BE2C (cell line): ENCODE measurements around the gene PATJ.
"Not testable (repeated sequence)": the region's sequence is repeated elsewhere in the genome, so short reads cannot be mapped to it uniquely, and the experiment has no call there.

Experiments
- DNase-seq: peaks from one replicate; pipeline ENCODE4 v3.0.0-alpha.2; 2020
- H3K27me3 ChIP-seq: fragments of 250-450 bp; sonication (Bioruptor Pico); 2 replicates; pipeline ENCODE4 v1.5.1; 2020; ENCODE audit warnings: mild to moderate bottlenecking
- H3K36me3 ChIP-seq: fragments of 250-450 bp; sonication (Bioruptor Pico); 2 replicates; pipeline ENCODE4 v1.5.1; 2020; ENCODE audit warnings: mild to moderate bottlenecking
- H3K4me1 ChIP-seq: fragments of 250-450 bp; sonication (Bioruptor Pico); 2 replicates; pipeline ENCODE4 v1.5.1; 2020
- H3K4me3 ChIP-seq: 2 replicates; pipeline ENCODE4 v1.5.1; 2011; ENCODE audit warnings: low read depth, low read length
- H3K9me3 ChIP-seq: fragments of 250-450 bp; sonication (Bioruptor Pico); 2 replicates; pipeline ENCODE4 v1.5.1; 2020
- TF ChIP-seq, protein P1 (sequence below): IDR thresholded peaks from 2 replicates; pipeline ENCODE4 v1.5.1; 2012; ENCODE audit warnings: mild to moderate bottlenecking, low read depth, low read length

The PATJ gene

DNA sequence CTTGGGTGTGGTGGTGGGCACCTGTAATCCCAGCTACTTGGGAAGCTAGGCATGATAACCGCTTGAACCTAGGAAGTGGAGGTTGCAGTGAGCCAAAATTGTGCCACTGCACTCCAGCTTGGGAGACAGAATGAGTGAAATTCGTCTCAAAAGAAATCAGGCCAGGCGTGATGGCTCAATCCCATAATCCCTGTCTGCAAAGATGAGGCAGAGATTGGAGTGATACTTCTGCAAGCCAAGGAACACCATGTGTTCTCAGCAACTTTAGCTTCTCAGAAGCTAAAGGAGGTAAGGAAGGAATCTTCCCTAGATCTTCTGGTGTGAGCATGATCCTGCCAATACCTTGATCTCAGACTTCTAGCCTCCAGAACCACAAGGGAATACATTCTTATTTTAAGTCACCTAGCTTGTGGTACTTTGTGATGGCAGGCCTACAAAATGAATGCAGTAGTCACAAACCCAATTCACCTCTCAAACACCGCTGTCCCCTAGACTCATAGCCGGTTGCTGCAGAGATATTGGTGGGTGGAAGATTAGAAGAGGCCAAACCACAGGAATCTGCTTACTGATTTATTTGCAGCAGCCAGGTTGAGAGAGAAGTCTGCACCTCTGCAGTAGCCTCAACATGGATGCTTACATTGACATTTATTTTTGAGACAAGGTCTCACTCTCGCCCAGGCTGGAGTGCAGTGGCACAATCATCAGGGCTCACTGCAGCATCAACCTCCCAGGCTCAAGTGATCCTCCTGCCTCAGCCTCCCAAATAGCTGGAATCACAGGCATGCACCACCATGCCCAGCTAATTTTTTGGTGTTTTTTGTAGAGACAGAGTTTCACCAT is 471.0 kb downstream of the PATJ start:
- Histone ChIP-seq H3K36me3 (no peaks in the 10 kb centered on the region), H3K27me3 (no peaks in the 10 kb centered on the region), H3K9me3 (no peaks in the 10 kb centered on the region), H3K4me1 (no peaks in the 10 kb centered on the region), H3K4me3 (no peak overlapping the region)
- TF ChIP-seq, protein P1, sequence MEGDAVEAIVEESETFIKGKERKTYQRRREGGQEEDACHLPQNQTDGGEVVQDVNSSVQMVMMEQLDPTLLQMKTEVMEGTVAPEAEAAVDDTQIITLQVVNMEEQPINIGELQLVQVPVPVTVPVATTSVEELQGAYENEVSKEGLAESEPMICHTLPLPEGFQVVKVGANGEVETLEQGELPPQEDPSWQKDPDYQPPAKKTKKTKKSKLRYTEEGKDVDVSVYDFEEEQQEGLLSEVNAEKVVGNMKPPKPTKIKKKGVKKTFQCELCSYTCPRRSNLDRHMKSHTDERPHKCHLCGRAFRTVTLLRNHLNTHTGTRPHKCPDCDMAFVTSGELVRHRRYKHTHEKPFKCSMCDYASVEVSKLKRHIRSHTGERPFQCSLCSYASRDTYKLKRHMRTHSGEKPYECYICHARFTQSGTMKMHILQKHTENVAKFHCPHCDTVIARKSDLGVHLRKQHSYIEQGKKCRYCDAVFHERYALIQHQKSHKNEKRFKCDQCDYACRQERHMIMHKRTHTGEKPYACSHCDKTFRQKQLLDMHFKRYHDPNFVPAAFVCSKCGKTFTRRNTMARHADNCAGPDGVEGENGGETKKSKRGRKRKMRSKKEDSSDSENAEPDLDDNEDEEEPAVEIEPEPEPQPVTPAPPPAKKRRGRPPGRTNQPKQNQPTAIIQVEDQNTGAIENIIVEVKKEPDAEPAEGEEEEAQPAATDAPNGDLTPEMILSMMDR = no peak
- DNase-seq = no peak

DNA sequence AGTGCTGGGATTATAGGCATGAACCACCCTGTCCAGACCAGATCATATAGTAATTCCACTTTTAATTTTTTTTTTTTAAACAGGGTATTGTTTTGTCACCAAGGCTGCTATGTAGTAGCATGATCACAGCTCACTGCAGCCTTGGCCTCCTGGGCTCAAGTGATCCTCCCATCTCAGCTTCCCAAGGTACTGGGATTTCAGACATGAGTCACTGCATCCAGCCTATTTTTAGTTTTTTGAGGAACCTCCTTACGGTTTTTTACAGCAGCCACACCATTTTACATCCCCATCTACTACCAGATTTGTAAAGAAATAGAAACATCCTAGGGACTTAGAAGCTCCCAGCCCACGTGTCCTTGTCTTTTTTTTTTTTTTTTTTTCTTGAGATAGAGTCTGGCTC is 476.3 kb downstream of the PATJ start:
- TF ChIP-seq, protein P1 = no peak
- no peaks in the 10 kb centered on the region for H3K36me3 ChIP-seq
- H3K4me3 ChIP-seq = no peak overlapping the region
- H3K9me3 ChIP-seq = no peaks in the 10 kb centered on the region
- DNase-seq = no peak
- H3K4me1 ChIP-seq = no peaks in the 10 kb centered on the region
- no peaks in the 10 kb centered on the region for H3K27me3 ChIP-seq

DNA sequence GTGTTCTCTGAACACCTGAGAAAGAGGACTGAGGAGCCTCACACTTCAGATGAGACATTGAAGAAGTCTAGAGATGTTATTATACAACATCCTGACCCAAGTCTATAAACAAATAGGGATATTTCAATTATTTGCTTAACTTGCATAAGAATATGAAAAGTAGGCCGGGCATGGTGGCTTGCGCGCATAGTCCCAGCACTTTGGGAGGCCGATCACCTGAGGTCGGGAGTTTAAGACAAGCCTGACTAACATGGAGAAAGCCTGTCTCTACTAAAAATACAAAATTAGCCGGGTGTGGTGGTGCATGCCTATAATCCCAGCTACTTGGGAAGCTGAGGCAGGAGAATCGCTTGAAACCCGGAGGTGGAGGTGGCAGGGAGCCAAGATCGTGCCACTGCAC is 478.2 kb downstream of the PATJ start:
- not testable (repeated sequence) for H3K4me3 ChIP-seq, H3K4me1 ChIP-seq, H3K9me3 ChIP-seq, H3K36me3 ChIP-seq, DNase-seq, H3K27me3 ChIP-seq

DNA sequence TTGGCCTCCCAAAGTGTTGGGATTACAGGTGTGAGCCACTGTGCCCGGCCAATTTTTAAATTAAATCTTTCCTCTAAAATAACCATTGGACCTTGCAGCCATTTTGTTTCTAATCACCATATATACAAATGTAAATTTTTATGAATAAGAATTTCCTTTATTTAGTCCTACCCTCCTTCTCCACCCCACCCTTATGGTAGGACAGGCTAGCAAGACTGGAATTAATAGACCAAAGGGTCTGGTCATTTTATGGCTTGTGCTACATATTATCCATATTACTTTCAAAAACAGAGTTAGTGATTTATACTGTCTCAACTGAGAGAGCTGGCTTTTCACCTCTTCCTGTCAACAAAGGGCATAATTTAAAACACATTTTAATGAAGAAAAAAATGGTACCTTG is 478.9 kb downstream of the PATJ start:
- no peak for DNase-seq
- Histone ChIP-seq H3K36me3 (no peaks in the 10 kb centered on the region), H3K4me3 (no peak overlapping the region), H3K4me1 (no peaks in the 10 kb centered on the region), H3K9me3 (no peaks in the 10 kb centered on the region), H3K27me3 (no peaks in the 10 kb centered on the region)
- TF ChIP-seq, protein P1 = no peak

DNA sequence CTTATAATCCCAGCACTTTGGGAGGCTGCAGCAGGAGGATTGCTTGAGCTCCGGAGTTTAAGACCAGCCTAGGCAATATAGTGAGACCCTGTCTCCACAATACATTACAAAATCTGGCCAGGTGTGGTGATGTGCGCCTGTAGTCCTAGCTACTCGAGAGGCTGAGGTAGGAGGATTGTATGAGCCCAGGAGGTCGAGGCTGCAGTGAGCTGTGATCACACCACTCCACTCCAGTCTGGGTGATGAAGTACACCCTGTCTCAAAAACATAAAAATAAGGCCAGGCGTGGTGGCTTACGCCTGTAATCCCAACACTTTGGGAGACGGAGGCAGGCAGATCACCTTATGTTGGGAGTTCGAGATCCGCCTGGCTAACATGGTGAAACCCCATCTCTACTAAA is 480.0 kb downstream of the PATJ start:
- no peak for DNase-seq
- Histone ChIP-seq H3K4me3 (no peak overlapping the region), H3K36me3 (no peaks in the 10 kb centered on the region), H3K27me3 (no peaks in the 10 kb centered on the region), H3K4me1 (no peaks in the 10 kb centered on the region), H3K9me3 (no peaks in the 10 kb centered on the region)
- TF ChIP-seq, protein P1 = no peak

DNA sequence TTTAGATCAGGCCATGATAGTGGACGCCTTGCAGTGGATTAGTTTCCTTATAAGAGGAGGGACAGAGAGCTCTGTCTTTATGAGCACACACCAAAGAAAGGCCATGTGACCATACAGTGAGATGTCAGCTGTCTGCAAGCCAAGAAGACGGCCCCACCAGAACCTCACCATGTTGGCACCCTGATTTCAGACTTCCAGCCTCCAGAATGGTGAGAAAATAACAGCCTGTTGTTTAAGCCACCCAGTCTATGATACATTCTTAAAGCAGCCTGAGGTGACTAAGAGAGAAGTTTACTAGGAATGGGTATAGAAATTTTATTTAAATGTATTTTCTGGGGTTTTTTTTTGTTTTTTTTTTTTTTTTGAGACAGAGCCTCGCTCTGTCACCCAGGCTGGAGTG is 481.9 kb downstream of the PATJ start:
- no peak overlapping the region for H3K4me3 ChIP-seq
- TF ChIP-seq, protein P1 = no peak
- H3K36me3 ChIP-seq = no peaks in the 10 kb centered on the region
- H3K27me3 ChIP-seq = no peaks in the 10 kb centered on the region
- H3K4me1 ChIP-seq = no peaks in the 10 kb centered on the region; the same call in 1 of the 2 replicates
- no peak for DNase-seq
- H3K9me3 ChIP-seq = no peaks in the 10 kb centered on the region
